Pancreas (tissue), 10 donors: ENCODE results near the gene CERS3. TPM values are rescaled to one million over a fixed set of nuclear protein-coding genes. Genes with fewer than 3 reads are reported as not detected.

Experiments
- ATAC-seq, 4 donors: fragments of 200-7000 bp; cut with Tn5 transposase; one replicate each; pipeline versions ENCODE4 v1.8.0 to v1.9.1; 2020; ENCODE audit warnings: mild to moderate bottlenecking in 4 of 4, moderate library complexity in 4 of 4
- DNase-seq, 6 donors: peaks; one replicate each; pipeline ENCODE4 v3.0.0-alpha.2; 2020
- FAIRE-seq: peaks from 2 replicates; lab custom pipeline; 2012; peaks lifted over from hg19 to GRCh38; lab: Jason Lieb, UNC
- H3K27ac ChIP-seq, 4 donors: fragments of 200-600 bp; sonication (generic); 1 replicate in 3 of 4; 2 replicates in 1 of 4; pipeline versions ENCODE4 v1.5.0 to v1.8.0; 2020
- H3K27me3 ChIP-seq, 4 donors: fragments of 200-600 bp; one replicate each; pipeline ENCODE4 v1.8.0; 2021
- H3K36me3 ChIP-seq, 3 donors: fragments of 200-600 bp; sonication (generic) in 1 of 3; one replicate each; pipeline versions ENCODE4 v1.5.0 to v1.8.0; 2020 to 2021
- H3K4me1 ChIP-seq, 3 donors: fragments of 200-600 bp; one replicate each; pipeline ENCODE4 v1.8.0; 2021
- H3K4me3 ChIP-seq, 4 donors: fragments of 200-600 bp; sonication (generic) in 2 of 4; one replicate each; pipeline versions ENCODE4 v1.5.0 to v1.8.0; 2020 to 2021
- H3K9me3 ChIP-seq, 4 donors: fragments of 200-600 bp; one replicate each; pipeline ENCODE4 v1.8.0; 2021
- CTCF ChIP-seq, 4 donors: fragments of 200-600 bp; sonication (generic) in 3 of 4; IDR thresholded peaks; one replicate each; pipeline versions ENCODE4 v1.5.0 to v1.8.0; 2021; ENCODE audit warnings: antibody characterized with exemption in 4 of 4
- WGBS, 2 donors: extraction: QIAGEN DNeasy Blood & Tissue Kit; methylation state at CpG; one replicate each; pipeline ENCODE4 v1.1.7; 2013; 5-methylcytosine and 5-hydroxymethylcytosine counted together
- intact Hi-C, 3 donors: fragments of 100-400 bp; cut with DNase I; formaldehyde crosslinking; loops; one replicate each; pipeline versions ENCODE4 v1.11.1 to v1.14.2; 2022
- polyA plus RNA-seq, 2 donors: library from polyadenylated mRNA; stranded (reverse); fragments of 200-250 nt; gene quantifications; one replicate each; pipeline ENCODE4 v1.2.3, GENCODE V29; 2013
- total RNA-seq, 6 donors: library from RNA; stranded (reverse); fragmentation: NEBNext Ultra II Directional in 4 of 6; extraction: Animal tissue kit (Norgen Biotek cat#: 25700) in 4 of 6; gene quantifications; one replicate each; pipeline versions ENCODE4 v1.2.1 to v1.2.4, GENCODE V29; 2021 to 2023
- donor health status: healthy with polysubstance abuse.
- donor health status: DM: no; HTN: no; CAD: no; lungs with moderate emphysema.
- donor health status: DM: no; HTN: no; CAD: no.
- donor health status: control.
- donor health status: control.
- donor health status: Bipolar disorder and iron deficiency.
- donor health status: DM: yes; HTN: yes; CAD: no.
- donor health status: DM: no; HTN: no; CAD: no.
- donor health status: DM: no; HTN: no; CAD: no.
- donor health status: DM: yes; HTN: yes; CAD: no.

Gene CERS3
- total and polyA plus RNA-seq, 8 donors: 0.07 to 0.19 TPM; not detected in 6

- Histone ChIP-seq H3K27me3 (no peaks in the 10 kb centered on the region), H3K9me3 (no peaks in the 10 kb centered on the region), H3K27ac (no peak overlapping the region), H3K36me3 (no peaks in the 10 kb centered on the region), H3K4me1 (no peaks in the 10 kb centered on the region), H3K4me3 (no peak overlapping the region)
- DNase-seq: no peak
- FAIRE-seq: no peak
- no peak for TF ChIP-seq CTCF (IDR thresholded peaks at IDR 0.05)
- 92% methylated on average over 4 of the region's 4 CpGs for WGBS, 2 donors
- no peak for ATAC-seq
- intact Hi-C loops: loop anchor here in 2 of 3 donors (5.0 to 10.0 kb wide), 2 partner anchors 224 to 226 kb away; partner anchors contain the start of gene ADAMTS17 (in 1 of the 2)
Measured at GRCh38 chr15:100570735-100571313, 42.1 kb upstream of the CERS3 start.

GRCh38 chr15:100570275-100570674 is 41.5 kb upstream of the CERS3 start:
- no peak overlapping the region for H3K27ac ChIP-seq
- intact Hi-C loops: loop anchor here in 2 of 3 donors (5.0 to 10.0 kb wide), 2 partner anchors 223 to 225 kb away; partner anchors contain the start of gene ADAMTS17 (in 1 of the 2)
- no peaks in the 10 kb centered on the region for H3K27me3 ChIP-seq
- WGBS, 2 donors: 91 to 95% methylated on average over 3 of the region's 3 CpGs
- FAIRE-seq: no peak
- DNase-seq: no peak
- no peaks in the 10 kb centered on the region for H3K4me1 ChIP-seq
- H3K4me3 ChIP-seq: no peak overlapping the region
- H3K36me3 ChIP-seq: no peaks in the 10 kb centered on the region
- TF ChIP-seq CTCF (IDR thresholded peaks at IDR 0.05): no peak
- H3K9me3 ChIP-seq: no peaks in the 10 kb centered on the region
- no peak for ATAC-seq

GRCh38 chr15:100569391-100569790 is 40.6 kb upstream of the CERS3 start:
- Histone ChIP-seq H3K4me3 (no peak overlapping the region), H3K27me3 (no peaks in the 10 kb centered on the region), H3K36me3 (no peaks in the 10 kb centered on the region), H3K27ac (no peak overlapping the region), H3K9me3 (no peaks in the 10 kb centered on the region), H3K4me1 (no peaks in the 10 kb centered on the region)
- 83 to 85% methylated on average over 8 of the region's 8 CpGs for WGBS, 2 donors
- FAIRE-seq (no peak), DNase-seq (no peak), ATAC-seq (no peak)
- intact Hi-C loops: no loop called here
- no peak for TF ChIP-seq CTCF (IDR thresholded peaks at IDR 0.05)

GRCh38 chr15:100566850-100567628 is 38.3 kb upstream of the CERS3 start:
- no peaks in the 10 kb centered on the region for H3K27me3 ChIP-seq
- FAIRE-seq (no peak), ATAC-seq (no peak), DNase-seq (no peak)
- WGBS, 2 donors: 85 to 95% methylated on average over 6 of the region's 6 CpGs
- intact Hi-C loops: no loop called here
- H3K4me1 ChIP-seq: no peaks in the 10 kb centered on the region
- H3K4me3 ChIP-seq: no peak overlapping the region
- no peak for TF ChIP-seq CTCF (IDR thresholded peaks at IDR 0.05)
- H3K9me3 ChIP-seq: no peaks in the 10 kb centered on the region
- H3K36me3 ChIP-seq: no peaks in the 10 kb centered on the region
- no peak overlapping the region for H3K27ac ChIP-seq

GRCh38 chr15:100565591-100565990 is 36.8 kb upstream of the CERS3 start:
- Histone ChIP-seq H3K27ac (no peak overlapping the region), H3K4me3 (no peak overlapping the region), H3K27me3 (no peaks in the 10 kb centered on the region), H3K4me1 (no peaks in the 10 kb centered on the region), H3K36me3 (no peaks in the 10 kb centered on the region), H3K9me3 (no peaks in the 10 kb centered on the region)
- ATAC-seq (no peak), FAIRE-seq (no peak), DNase-seq (no peak)
- TF ChIP-seq CTCF (IDR thresholded peaks at IDR 0.05): no peak
- 71 to 73% methylated on average over 3 of the region's 3 CpGs for WGBS, 2 donors
- intact Hi-C loops: no loop called here
